Cardiac muscle cell (in vitro differentiated cells and primary cell): ENCODE results near the gene BHMT. TPM values are rescaled to one million over a fixed set of nuclear protein-coding genes. Genes with fewer than 3 reads are reported as not detected.

ENCODE experiments used
- DNase-seq, 2 donors: peaks; one replicate each; pipeline versions ENCODE4 v3.0.0 to v3.0.0-alpha.2; 2010 to 2017; ENCODE audit warnings: low read depth in 1 of 2, low spot score in 1 of 2
- H3K27ac ChIP-seq: fragments of 200-600 bp; sonication (generic); 2 replicates; pipeline ENCODE4 v1.5.1; 2016
- H3K27me3 ChIP-seq: fragments of 200-600 bp; sonication (generic); 2 replicates; pipeline ENCODE4 v1.6.0; 2016; ENCODE audit warnings: control low read depth
- H3K36me3 ChIP-seq: fragments of 200-600 bp; sonication (generic); 2 replicates; pipeline ENCODE4 v1.5.1; 2016; ENCODE audit warnings: control low read depth
- H3K4me1 ChIP-seq: fragments of 200-600 bp; sonication (generic); 2 replicates; pipeline ENCODE4 v1.8.1; 2017; ENCODE audit warnings: low read depth, mild to moderate bottlenecking, mixed run types
- H3K4me3 ChIP-seq: fragments of 200-600 bp; sonication (generic); 2 replicates; pipeline ENCODE4 v1.5.1; 2016; ENCODE audit warnings: mild to moderate bottlenecking
- H3K9me3 ChIP-seq: fragments of 200-600 bp; sonication (generic); 2 replicates; pipeline ENCODE4 v1.5.1; 2017; ENCODE audit warnings: low read depth, mild to moderate bottlenecking, control low read depth
- polyA plus RNA-seq: library from polyadenylated mRNA; unstranded; fragments of >200 nt; fragmentation: Nextera tagmentation; extraction: Ambion mirVana; gene quantifications from 2 replicates; pipeline ENCODE4 v1.2.1, GENCODE V29; 2016
- total RNA-seq: library from RNA; depleted of rRNA; stranded (reverse); fragments of >200 nt; gene quantifications from 2 replicates; pipeline ENCODE4 v1.2.3, GENCODE V29; 2016
- TF ChIP-seq, protein P1 (sequence below): IDR thresholded peaks from 2 replicates; pipeline ENCODE4 v1.5.1; 2012; ENCODE audit warnings: low read depth, mild to moderate bottlenecking, low read length

The BHMT gene
- total and polyA plus RNA-seq, 2 experiments from 2014 or later, result 0.42 TPM; not detected in 1

DNA sequence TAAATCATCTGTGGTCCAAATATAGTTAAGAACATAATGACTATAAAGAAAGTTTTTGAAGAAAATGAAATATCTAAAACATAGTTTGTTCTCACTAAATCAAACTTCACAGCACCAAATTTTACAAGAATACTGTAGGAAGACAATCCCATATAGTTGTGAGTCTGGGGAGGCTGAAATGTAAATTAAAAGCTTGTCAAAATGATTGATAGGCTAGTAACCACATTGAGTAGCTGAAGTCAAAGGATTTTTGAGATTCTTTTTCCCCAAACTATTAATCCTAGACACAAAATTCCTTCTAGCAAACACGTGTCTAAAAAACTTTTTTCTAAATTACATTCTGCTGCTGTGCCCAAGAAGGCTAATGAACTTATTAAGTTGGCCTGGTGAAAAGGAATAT, 13.0 kb downstream of the BHMT start:
- Histone ChIP-seq H3K27ac (no peak overlapping the region), H3K36me3 (no peaks in the 10 kb centered on the region), H3K4me1 (no peaks in the 10 kb centered on the region), H3K4me3 (no peak overlapping the region), H3K27me3 (no peaks in the 10 kb centered on the region), H3K9me3 (no peaks in the 10 kb centered on the region)
- TF ChIP-seq, protein P1, sequence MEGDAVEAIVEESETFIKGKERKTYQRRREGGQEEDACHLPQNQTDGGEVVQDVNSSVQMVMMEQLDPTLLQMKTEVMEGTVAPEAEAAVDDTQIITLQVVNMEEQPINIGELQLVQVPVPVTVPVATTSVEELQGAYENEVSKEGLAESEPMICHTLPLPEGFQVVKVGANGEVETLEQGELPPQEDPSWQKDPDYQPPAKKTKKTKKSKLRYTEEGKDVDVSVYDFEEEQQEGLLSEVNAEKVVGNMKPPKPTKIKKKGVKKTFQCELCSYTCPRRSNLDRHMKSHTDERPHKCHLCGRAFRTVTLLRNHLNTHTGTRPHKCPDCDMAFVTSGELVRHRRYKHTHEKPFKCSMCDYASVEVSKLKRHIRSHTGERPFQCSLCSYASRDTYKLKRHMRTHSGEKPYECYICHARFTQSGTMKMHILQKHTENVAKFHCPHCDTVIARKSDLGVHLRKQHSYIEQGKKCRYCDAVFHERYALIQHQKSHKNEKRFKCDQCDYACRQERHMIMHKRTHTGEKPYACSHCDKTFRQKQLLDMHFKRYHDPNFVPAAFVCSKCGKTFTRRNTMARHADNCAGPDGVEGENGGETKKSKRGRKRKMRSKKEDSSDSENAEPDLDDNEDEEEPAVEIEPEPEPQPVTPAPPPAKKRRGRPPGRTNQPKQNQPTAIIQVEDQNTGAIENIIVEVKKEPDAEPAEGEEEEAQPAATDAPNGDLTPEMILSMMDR, result no peak
- DNase-seq, result no peak

DNA sequence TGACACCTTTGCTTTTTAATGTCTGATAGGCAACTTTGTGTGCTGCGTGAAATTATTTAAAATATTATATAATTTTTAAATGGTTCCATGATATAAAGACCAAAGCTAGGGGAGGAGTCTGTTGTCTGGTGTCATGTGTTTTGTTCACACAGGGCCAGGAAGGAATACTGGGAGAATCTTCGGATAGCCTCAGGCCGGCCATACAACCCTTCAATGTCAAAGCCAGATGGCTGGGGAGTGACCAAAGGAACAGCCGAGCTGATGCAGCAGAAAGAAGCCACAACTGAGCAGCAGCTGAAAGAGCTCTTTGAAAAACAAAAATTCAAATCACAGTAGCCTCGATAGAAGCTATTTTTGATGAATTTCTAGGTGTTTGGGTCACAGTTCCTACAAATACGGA, 19.2 kb downstream of the BHMT start:
- Histone ChIP-seq H3K4me1 (peaks cover 5% of the 10 kb centered on the region), H3K4me3 (no peak overlapping the region), H3K36me3 (no peaks in the 10 kb centered on the region), H3K9me3 (no peaks in the 10 kb centered on the region), H3K27me3 (no peaks in the 10 kb centered on the region), H3K27ac (no peak overlapping the region)
- no peak for DNase-seq
- TF ChIP-seq, protein P1, result no peak

DNA sequence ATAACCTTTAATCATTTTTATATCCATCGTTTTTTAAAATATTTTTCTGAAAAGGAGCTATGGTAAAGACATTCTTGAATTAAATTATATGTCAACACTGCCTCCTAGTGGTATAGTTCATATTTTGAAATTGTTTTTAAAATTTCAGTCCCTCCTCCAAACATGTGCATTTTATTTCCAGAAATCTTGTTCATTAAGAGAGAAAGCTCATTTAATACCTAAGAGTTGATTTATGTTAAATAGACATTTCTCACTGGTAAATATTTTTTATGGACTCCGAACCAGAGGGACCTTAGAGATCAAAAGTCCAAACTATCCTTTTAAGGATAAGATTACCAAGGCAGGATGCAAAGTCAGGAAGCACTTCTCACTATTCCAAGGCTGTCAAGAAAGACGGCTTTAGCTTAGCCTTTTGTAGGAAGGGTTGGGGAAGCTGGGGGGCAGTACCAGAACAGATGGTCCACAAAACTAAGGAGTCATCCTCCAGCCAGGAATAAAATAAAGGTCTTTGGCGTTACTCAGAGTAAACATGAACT, 21.6 kb downstream of the BHMT start:
- H3K27me3 ChIP-seq, result no peaks in the 10 kb centered on the region
- H3K4me3 ChIP-seq, result no peak overlapping the region
- TF ChIP-seq, protein P1, result no peak
- H3K4me1 ChIP-seq, result peaks cover 5% of the 10 kb centered on the region
- no peaks in the 10 kb centered on the region for H3K36me3 ChIP-seq
- no peak overlapping the region for H3K27ac ChIP-seq
- H3K9me3 ChIP-seq, result no peaks in the 10 kb centered on the region
- peak; percentile 62 to 68 for DNase-seq

DNA sequence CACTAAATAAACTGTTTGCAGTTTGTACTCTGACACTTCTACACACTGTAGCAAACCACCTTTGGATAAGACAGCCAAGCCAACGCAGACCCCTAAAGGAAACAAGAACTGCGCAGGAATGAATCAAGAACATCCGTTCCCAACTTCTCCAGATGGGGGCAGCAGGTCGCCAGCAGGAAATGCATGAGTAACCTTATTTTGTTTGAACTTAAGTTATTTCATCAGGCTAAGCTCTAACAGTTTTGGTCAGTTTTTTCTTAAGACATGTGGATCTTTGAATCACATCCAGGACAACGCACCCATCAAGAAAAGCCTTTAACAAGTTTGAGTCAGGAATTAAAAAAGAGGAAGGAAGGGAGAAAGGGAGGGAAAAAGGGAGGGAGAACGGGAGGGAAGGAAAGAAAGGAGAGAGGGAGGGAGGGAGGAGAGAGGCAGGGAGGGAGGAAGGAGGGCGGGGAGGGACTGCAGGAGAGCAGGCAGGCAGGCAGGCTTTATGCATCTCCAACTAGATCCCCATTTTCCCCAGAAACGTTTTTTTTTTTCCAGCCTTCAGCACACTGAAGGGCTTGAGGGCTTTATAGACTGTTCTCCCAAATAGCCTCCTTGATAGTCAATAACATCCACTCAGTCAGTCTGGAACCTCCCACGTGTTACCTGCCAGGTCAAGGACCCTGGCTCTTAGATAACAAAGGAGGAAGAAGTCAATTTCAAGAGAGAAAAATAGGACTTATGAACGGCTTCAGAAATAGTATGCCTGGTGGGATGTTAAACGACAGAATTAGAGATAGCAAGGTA, 22.2 kb downstream of the BHMT start:
- Histone ChIP-seq H3K36me3 (no peaks in the 10 kb centered on the region), H3K27ac (no peak overlapping the region), H3K4me3 (peak overlapping the region; percentile 6), H3K27me3 (no peaks in the 10 kb centered on the region), H3K4me1 (peaks cover 5% of the 10 kb centered on the region), H3K9me3 (no peaks in the 10 kb centered on the region)
- peak; percentile 77 to 90 for DNase-seq
- TF ChIP-seq, protein P1, result peak; percentile 89

DNA sequence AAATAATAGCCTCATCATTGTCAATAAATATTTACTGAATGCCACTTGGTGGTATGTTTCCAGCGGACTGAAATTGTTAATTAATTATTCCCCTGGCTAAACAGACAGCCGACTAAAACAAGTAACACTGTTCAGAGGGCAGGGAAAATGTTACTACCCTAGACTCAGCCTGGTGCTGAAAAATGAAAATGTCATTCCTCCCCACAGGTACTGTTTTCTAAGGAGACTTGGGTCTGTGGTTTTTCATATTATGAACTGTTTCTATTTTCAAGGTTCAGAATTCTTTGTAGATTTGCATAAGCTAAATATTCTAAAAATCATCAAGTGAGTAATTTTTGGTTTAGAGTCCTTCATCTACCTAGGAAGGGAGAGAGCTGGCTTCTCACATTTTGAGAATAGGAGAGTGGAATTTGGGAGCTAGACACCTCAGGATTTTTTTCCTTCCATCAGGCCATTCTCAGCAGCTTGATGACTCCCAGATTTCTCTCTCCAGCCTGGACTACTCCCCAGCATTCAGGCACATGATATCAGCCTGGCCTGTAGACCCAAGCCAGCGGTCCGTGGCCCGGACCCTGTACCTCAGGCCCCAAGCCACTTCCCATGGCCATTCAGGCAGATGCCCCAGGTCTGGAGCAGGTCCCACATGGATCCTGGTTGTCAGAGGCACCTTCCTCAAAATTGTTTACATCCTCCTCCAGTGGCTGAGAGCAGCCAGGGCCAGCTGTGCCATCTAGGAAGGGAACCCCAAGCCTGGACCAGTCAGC, 24.4 kb downstream of the BHMT start:
- H3K4me1 ChIP-seq, result peaks cover 5% of the 10 kb centered on the region
- no peak for DNase-seq
- TF ChIP-seq, protein P1, result no peak
- H3K9me3 ChIP-seq, result no peaks in the 10 kb centered on the region
- H3K36me3 ChIP-seq, result no peaks in the 10 kb centered on the region
- no peaks in the 10 kb centered on the region for H3K27me3 ChIP-seq
- no peak overlapping the region for H3K27ac ChIP-seq
- no peak overlapping the region for H3K4me3 ChIP-seq
